H1 (cell line): Measurements from ENCODE around the gene OTOL1. TPM values are rescaled to one million over a fixed set of nuclear protein-coding genes. Genes with fewer than 3 reads are reported as not detected.

Experiments
- CTCF ChIA-PET: fragments of 300-600 bp; sonication (Branson Sonifier 250); formaldehyde crosslinking; loops from one replicate; lab custom pipeline; 2021; ENCODE audit not compliant: partially characterized antibody; lab: Charles Lee
- POLR2A ChIA-PET: fragments of 300-600 bp; sonication (Branson Sonifier 250); formaldehyde crosslinking; loops from one replicate; lab custom pipeline; 2021; ENCODE audit warnings: inconsistent platforms; ENCODE audit not compliant: partially characterized antibody; lab: Charles Lee
- DNase-seq, 2 experiments: peaks; one replicate each; pipeline versions ENCODE4 v3.0.0 to v3.0.0-alpha.2; 2010 to 2022; ENCODE audit warnings: low spot score in 2 of 2, low read depth in 1 of 2, mixed read lengths in 1 of 2
- FAIRE-seq: peaks from 2 replicates; lab custom pipeline; 2011; peaks lifted over from hg19 to GRCh38; lab: Jason Lieb, UNC
- H2AFZ ChIP-seq: 2 replicates; pipeline ENCODE4 v1.8.1; 2012; ENCODE audit warnings: low read length, inconsistent platforms
- H2AK5ac ChIP-seq: 2 replicates; pipeline ENCODE4 v1.6.1; 2013; ENCODE audit warnings: low read depth, low read length
- H2BK120ac ChIP-seq: replicated peaks from 2 replicates; pipeline ENCODE3; 2013; ENCODE audit warnings: low read depth, low read length, inconsistent platforms
- H2BK12ac ChIP-seq: 2 replicates; pipeline ENCODE4 v1.6.1; 2013; ENCODE audit warnings: low read depth, low read length
- H2BK15ac ChIP-seq: 2 replicates; pipeline ENCODE4 v1.6.1; 2013; ENCODE audit warnings: low read length
- H2BK20ac ChIP-seq: 2 replicates; pipeline ENCODE4 v1.6.1; 2013; ENCODE audit warnings: low read length
- H2BK5ac ChIP-seq: 2 replicates; pipeline ENCODE4 v1.6.1; 2013; ENCODE audit warnings: low read depth, low read length
- H3K14ac ChIP-seq: 2 replicates; pipeline ENCODE4 v1.6.1; 2013; ENCODE audit warnings: inconsistent platforms; ENCODE audit not compliant: insufficient read length
- H3K18ac ChIP-seq: 2 replicates; pipeline ENCODE4 v1.6.1; 2013; ENCODE audit warnings: low read length; ENCODE audit errors: extremely low read depth
- H3K23ac ChIP-seq: 2 replicates; pipeline ENCODE4 v1.6.1; 2013; ENCODE audit warnings: inconsistent platforms; ENCODE audit not compliant: insufficient read length
- H3K23me2 ChIP-seq: 2 replicates; pipeline ENCODE4 v1.6.1; 2013; ENCODE audit warnings: low read depth, low read length
- H3K27ac ChIP-seq: 2 replicates; pipeline ENCODE4 v1.6.1; 2011; ENCODE audit warnings: low read depth, low read length, inconsistent platforms
- H3K27me3 ChIP-seq, 4 experiments: replicated peaks in 1 of 4; 1 replicate in 1 of 4; 2 replicates in 3 of 4; pipeline versions ENCODE4 v1.6.1 to v1.8.1; 2011 to 2013; ENCODE audit warnings: low read length in 3 of 4, mild to moderate bottlenecking in 3 of 4, inconsistent platforms in 2 of 4, mixed read lengths in 2 of 4, moderate library complexity in 1 of 4; ENCODE audit not compliant: control insufficient read depth in 3 of 4, insufficient read depth in 3 of 4; ENCODE audit errors: extremely low read depth in 1 of 4
- H3K36me3 ChIP-seq, 4 experiments: 2 replicates each; pipeline versions ENCODE4 v1.6.1 to v1.8.1; 2011 to 2013; ENCODE audit warnings: mild to moderate bottlenecking in 4 of 4, low read length in 3 of 4, moderate library complexity in 2 of 4, control low read depth in 1 of 4, inconsistent platforms in 1 of 4; ENCODE audit not compliant: insufficient read depth in 4 of 4, control insufficient read depth in 2 of 4
- H3K4ac ChIP-seq: replicated peaks from 2 replicates; pipeline ENCODE3; 2013; ENCODE audit warnings: low read length, low read depth, mixed read lengths, inconsistent platforms; ENCODE audit not compliant: insufficient read length
- H3K4me1 ChIP-seq, 4 experiments: replicated peaks in 1 of 4; 1 replicate in 1 of 4; 2 replicates in 3 of 4; pipeline versions ENCODE4 v1.6.1 to v1.8.1; 2011 to 2013; ENCODE audit warnings: low read length in 3 of 4, inconsistent platforms in 2 of 4, mixed read lengths in 1 of 4; ENCODE audit not compliant: insufficient read depth in 4 of 4, control insufficient read depth in 3 of 4
- H3K4me2 ChIP-seq, 2 experiments: 2 replicates each; pipeline versions ENCODE4 v1.6.1 to v1.8.1; 2011 to 2013; ENCODE audit warnings: low read depth in 2 of 2, low read length in 2 of 2, control low read depth in 1 of 2, inconsistent platforms in 1 of 2, mild to moderate bottlenecking in 1 of 2; ENCODE audit not compliant: insufficient read depth in 1 of 2
- H3K4me3 ChIP-seq, 4 experiments: fragments of 200-600, 300-600 bp in 1 of 4; sonication (generic), shearing (Covaris generic), sonication (Bioruptor Twin) in 1 of 4; 2 replicates each; pipeline versions ENCODE4 v1.5.1 to v1.8.1; 2011 to 2016; ENCODE audit warnings: low read length in 4 of 4, low read depth in 3 of 4, control low read depth in 2 of 4, inconsistent platforms in 2 of 4, mild to moderate bottlenecking in 2 of 4, mixed read lengths in 1 of 4, moderate library complexity in 1 of 4; ENCODE audit not compliant: insufficient read depth in 2 of 4; ENCODE audit errors: extremely low read depth in 1 of 4
- H3K56ac ChIP-seq: replicated peaks from 2 replicates; pipeline ENCODE3; 2013; ENCODE audit warnings: low read depth, mild to moderate bottlenecking, mixed read lengths, low read length, inconsistent platforms; ENCODE audit not compliant: insufficient read length
- H3K79me1 ChIP-seq: 2 replicates; pipeline ENCODE4 v1.6.1; 2013; ENCODE audit warnings: low read depth, low read length, control low read depth
- H3K79me2 ChIP-seq, 2 experiments: 2 replicates each; pipeline versions ENCODE4 v1.6.1 to v1.8.1; 2012 to 2013; ENCODE audit warnings: low read length in 2 of 2, mild to moderate bottlenecking in 2 of 2, inconsistent platforms in 1 of 2; ENCODE audit not compliant: insufficient read depth in 2 of 2, control insufficient read depth in 1 of 2
- H3K9ac ChIP-seq, 4 experiments: replicated peaks in 1 of 4; 1 replicate in 1 of 4; 2 replicates in 3 of 4; pipeline versions ENCODE4 v1.6.1 to v1.8.1; 2011 to 2013; ENCODE audit warnings: low read depth in 3 of 4, low read length in 3 of 4, control low read depth in 2 of 4, mild to moderate bottlenecking in 2 of 4, moderate library complexity in 2 of 4, inconsistent platforms in 1 of 4; ENCODE audit errors: extremely low read depth in 1 of 4
- H3K9me3 ChIP-seq, 2 experiments: 2 replicates each; pipeline versions ENCODE4 v1.6.1 to v1.8.1; 2012 to 2013; ENCODE audit warnings: mild to moderate bottlenecking in 2 of 2, moderate library complexity in 2 of 2, control low read depth in 1 of 2, inconsistent platforms in 1 of 2, low read depth in 1 of 2, low read length in 1 of 2, mixed read lengths in 1 of 2; ENCODE audit not compliant: insufficient read depth in 2 of 2
- H4K20me1 ChIP-seq, 2 experiments: replicated peaks in 1 of 2; 2 replicates each; pipeline versions ENCODE3 to v1.8.1; 2011 to 2013; ENCODE audit warnings: inconsistent platforms in 2 of 2, low read length in 2 of 2, mild to moderate bottlenecking in 1 of 2; ENCODE audit not compliant: insufficient read depth in 2 of 2, control insufficient read depth in 1 of 2
- H4K5ac ChIP-seq: 2 replicates; pipeline ENCODE4 v1.6.1; 2013; ENCODE audit warnings: low read length, low read depth, mixed read lengths, inconsistent platforms; ENCODE audit not compliant: insufficient read length
- H4K8ac ChIP-seq: 2 replicates; pipeline ENCODE4 v1.8.0; 2013; ENCODE audit warnings: mild to moderate bottlenecking, moderate library complexity, low read length, inconsistent platforms; ENCODE audit not compliant: insufficient read depth; ENCODE audit errors: extremely low read depth
- H4K91ac ChIP-seq: replicated peaks from 2 replicates; pipeline ENCODE3; 2013; ENCODE audit warnings: low read length, mixed read lengths, inconsistent platforms; ENCODE audit not compliant: insufficient read length
- CBX5 ChIP-seq: fragments of 300-800, 300-1000 bp; sonication (generic); IDR thresholded peaks from 2 replicates; pipeline ENCODE4 v1.7.1; 2016; ENCODE audit warnings: antibody characterized with exemption, low read length, low read depth
- CTBP2 ChIP-seq: IDR thresholded peaks from 2 replicates; pipeline ENCODE4 v1.7.0; 2011; ENCODE audit warnings: borderline replicate concordance, mild to moderate bottlenecking, moderate library complexity, mixed read lengths, low read length; ENCODE audit not compliant: insufficient read depth, insufficient read length
- EZH2 ChIP-seq: fragments of 200-600 bp; sonication (generic); IDR thresholded peaks from 2 replicates; pipeline ENCODE4 v1.7.1; 2012; ENCODE audit warnings: low read depth, mild to moderate bottlenecking, moderate library complexity, low read length, inconsistent platforms; ENCODE audit not compliant: severe bottlenecking
- HDAC6 ChIP-seq: IDR thresholded peaks from one replicate; pipeline ENCODE4 v1.7.1; 2012; ENCODE audit warnings: low read depth, mild to moderate bottlenecking, inconsistent platforms, low read length, moderate library complexity
- RNF2 ChIP-seq: fragments of 200-900, 300-1000 bp; sonication (generic); IDR thresholded peaks from 2 replicates; pipeline ENCODE4 v1.7.1; 2016; ENCODE audit warnings: borderline replicate concordance, low read depth, mild to moderate bottlenecking, antibody characterized with exemption, low read length; ENCODE audit not compliant: poor library complexity, severe bottlenecking; ENCODE audit errors: missing control alignments
- SAP30 ChIP-seq: fragments of 300-600 bp; sonication (generic); IDR thresholded peaks from 2 replicates; pipeline ENCODE4 v1.7.1; 2012; ENCODE audit warnings: low read length, moderate library complexity, mild to moderate bottlenecking, inconsistent platforms; ENCODE audit not compliant: insufficient read depth, insufficient replicate concordance
- SP2 ChIP-seq: IDR thresholded peaks from 2 replicates; pipeline ENCODE4 v1.6.1; 2012; ENCODE audit warnings: mild to moderate bottlenecking, low read length, inconsistent platforms
- TAF7 ChIP-seq: optimal IDR thresholded peaks from 2 replicates; pipeline ENCODE3; 2011; ENCODE audit warnings: low read depth, mild to moderate bottlenecking, inconsistent platforms, low read length, moderate library complexity, borderline replicate concordance
- polyA plus RNA-seq, 7 experiments: library from polyadenylated mRNA; depleted of rRNA in 3 of 7; stranded (reverse) in 5 of 7; unstranded in 2 of 7; fragments of >200 nt in 5 of 7; fragments of 200-250 nt in 2 of 7; gene quantifications; 1 replicate in 5 of 7; 2 replicates in 1 of 7; 4 replicates in 1 of 7; pipeline versions ENCODE4 v1.2.1 to v1.2.3, GENCODE V29; 2011 to 2013; ENCODE audit warnings: missing spikeins in 2 of 7, mixed read lengths in 2 of 7
- total RNA-seq: library from RNA; stranded (reverse); fragmentation: NEBNext Ultra II Directional; extraction: Animal tissue kit (Norgen Biotek cat#: 25700); gene quantifications from 2 replicates; pipeline ENCODE4 v1.2.1, GENCODE V29; 2021
- TF ChIP-seq, protein P1 (sequence below): IDR thresholded peaks from 2 replicates; pipeline ENCODE4 v1.6.1; 2012; ENCODE audit warnings: low read length, inconsistent platforms
- TF ChIP-seq, protein P2 (sequence below), 3 experiments: IDR thresholded peaks; 1 replicate in 2 of 3; 2 replicates in 1 of 3; pipeline versions ENCODE4 v1.5.1 to v1.6.1; 2011; ENCODE audit warnings: low read length in 3 of 3, mild to moderate bottlenecking in 3 of 3, inconsistent platforms in 2 of 3, low read depth in 1 of 3, moderate library complexity in 1 of 3; ENCODE audit not compliant: insufficient read depth in 1 of 3; ENCODE audit errors: control extremely low read depth in 1 of 3

The OTOL1 gene
- total and polyA plus RNA-seq, 2 of the 8 experiments (the other 6 are each of a cell fraction or from before 2014, with no cell fraction given) = not detected

GRCh38 chr3:161475206-161475605 is 21.4 kb upstream of the OTOL1 start:
- Histone ChIP-seq H2BK5ac (no peak overlapping the region), H2BK12ac (no peak overlapping the region), H4K5ac (no peak overlapping the region), H3K18ac (no peak overlapping the region), H3K4me1 (no peaks in the 10 kb centered on the region), H3K79me2 (no peaks in the 10 kb centered on the region), H4K91ac (no peak overlapping the region), H2AK5ac (no peak overlapping the region), H3K14ac (no peak overlapping the region), H3K4ac (no peak overlapping the region), H3K36me3 (no peaks in the 10 kb centered on the region), H3K4me3 (no peak overlapping the region), H3K9me3 (no peaks in the 10 kb centered on the region), H2BK120ac (no peak overlapping the region), H3K56ac (no peak overlapping the region), H3K4me2 (no peak overlapping the region), H3K23ac (no peak overlapping the region), H4K8ac (no peak overlapping the region), H3K23me2 (no peaks in the 10 kb centered on the region), H2BK20ac (no peak overlapping the region), H2AFZ (no peak overlapping the region), H3K27ac (no peak overlapping the region), H2BK15ac (no peak overlapping the region), H3K27me3 (no peaks in the 10 kb centered on the region), H3K9ac (no peak overlapping the region), H4K20me1 (no peaks in the 10 kb centered on the region), H3K79me1 (no peaks in the 10 kb centered on the region)
- POLR2A ChIA-PET = no interaction called here
- DNase-seq (no peak), FAIRE-seq (no peak)
- CTCF ChIA-PET = interaction anchor here (1.0 kb wide), 1 partner anchor 17 kb away, joined by 3 read pairs; no protein-coding TSS in a partner anchor
- TF ChIP-seq CTBP2 (no peak), TAF7 (no peak), CBX5 (no peak), HDAC6 (no peak), RNF2 (no peak), SAP30 (no peak), EZH2 (no peak), SP2 (no peak)
- TF ChIP-seq, protein P1, sequence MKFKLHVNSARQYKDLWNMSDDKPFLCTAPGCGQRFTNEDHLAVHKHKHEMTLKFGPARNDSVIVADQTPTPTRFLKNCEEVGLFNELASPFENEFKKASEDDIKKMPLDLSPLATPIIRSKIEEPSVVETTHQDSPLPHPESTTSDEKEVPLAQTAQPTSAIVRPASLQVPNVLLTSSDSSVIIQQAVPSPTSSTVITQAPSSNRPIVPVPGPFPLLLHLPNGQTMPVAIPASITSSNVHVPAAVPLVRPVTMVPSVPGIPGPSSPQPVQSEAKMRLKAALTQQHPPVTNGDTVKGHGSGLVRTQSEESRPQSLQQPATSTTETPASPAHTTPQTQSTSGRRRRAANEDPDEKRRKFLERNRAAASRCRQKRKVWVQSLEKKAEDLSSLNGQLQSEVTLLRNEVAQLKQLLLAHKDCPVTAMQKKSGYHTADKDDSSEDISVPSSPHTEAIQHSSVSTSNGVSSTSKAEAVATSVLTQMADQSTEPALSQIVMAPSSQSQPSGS = no peak
- TF ChIP-seq, protein P2, sequence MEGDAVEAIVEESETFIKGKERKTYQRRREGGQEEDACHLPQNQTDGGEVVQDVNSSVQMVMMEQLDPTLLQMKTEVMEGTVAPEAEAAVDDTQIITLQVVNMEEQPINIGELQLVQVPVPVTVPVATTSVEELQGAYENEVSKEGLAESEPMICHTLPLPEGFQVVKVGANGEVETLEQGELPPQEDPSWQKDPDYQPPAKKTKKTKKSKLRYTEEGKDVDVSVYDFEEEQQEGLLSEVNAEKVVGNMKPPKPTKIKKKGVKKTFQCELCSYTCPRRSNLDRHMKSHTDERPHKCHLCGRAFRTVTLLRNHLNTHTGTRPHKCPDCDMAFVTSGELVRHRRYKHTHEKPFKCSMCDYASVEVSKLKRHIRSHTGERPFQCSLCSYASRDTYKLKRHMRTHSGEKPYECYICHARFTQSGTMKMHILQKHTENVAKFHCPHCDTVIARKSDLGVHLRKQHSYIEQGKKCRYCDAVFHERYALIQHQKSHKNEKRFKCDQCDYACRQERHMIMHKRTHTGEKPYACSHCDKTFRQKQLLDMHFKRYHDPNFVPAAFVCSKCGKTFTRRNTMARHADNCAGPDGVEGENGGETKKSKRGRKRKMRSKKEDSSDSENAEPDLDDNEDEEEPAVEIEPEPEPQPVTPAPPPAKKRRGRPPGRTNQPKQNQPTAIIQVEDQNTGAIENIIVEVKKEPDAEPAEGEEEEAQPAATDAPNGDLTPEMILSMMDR (IDR thresholded peaks at IDR 0.05; ENCODE audit: control extremely low read depth in 1 of 3, insufficient read depth in 1 of 3, low read depth in 1 of 3, low read length in 3 of 3) = no peak
